ENCODE results near the gene TJAP1. TPM values are rescaled to one million over a fixed set of nuclear protein-coding genes. Genes with fewer than 3 reads are reported as not detected.

TJAP1 gene
- total RNA-seq: 7.2 and 12.4 TPM in 2 replicates

GRCh38 chr6:43477235-43478007 lies at the start of gene TJAP1:
TJAP1 (plus strand) TSS chr6:43477570; CDS start chr6:43499002, 21,432 bp downstream.

DNA sequence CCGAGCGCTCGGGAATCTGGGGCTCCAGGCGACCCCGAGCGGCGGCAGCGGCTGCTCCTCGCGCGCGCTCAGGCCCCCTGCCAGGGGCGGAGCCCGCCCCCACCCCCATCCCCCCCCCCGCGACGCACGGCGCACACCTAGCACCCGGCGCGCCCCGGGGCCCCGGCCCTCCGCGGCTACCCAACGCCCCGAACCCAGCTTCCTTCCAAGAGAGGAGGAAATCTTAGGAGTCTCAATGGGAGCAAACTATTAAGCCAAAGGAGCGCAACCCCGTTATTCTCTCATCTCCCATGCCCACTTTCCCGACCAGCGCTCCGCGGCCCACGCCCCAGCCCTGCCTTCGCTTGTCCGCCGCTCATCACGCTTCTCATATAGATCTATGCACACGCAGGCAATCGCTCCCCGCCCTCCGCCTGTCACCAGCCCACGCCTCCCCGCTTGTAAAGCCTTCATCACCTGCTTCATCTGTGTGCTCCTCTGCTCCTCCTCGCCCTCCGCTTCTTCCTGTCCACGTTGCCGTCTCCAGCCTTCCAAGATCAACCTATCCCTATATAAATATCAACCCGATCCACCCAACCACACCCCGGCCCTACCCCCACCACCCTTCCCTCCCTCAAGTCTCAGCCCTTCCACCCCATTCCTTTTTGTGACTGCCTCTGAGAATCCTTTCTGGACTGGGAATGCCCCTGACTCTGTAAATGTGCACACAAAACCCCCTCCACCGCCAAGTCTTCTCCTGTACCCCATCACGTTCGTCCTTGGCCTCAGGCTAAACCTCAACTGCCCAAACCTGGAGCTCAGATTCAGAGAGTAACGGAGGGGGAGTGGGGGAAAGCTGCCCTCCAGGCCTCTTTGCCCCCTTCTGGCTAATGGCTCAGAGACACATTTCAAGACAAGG lies 21.6 kb upstream of the TJAP1 start, which contains the start of gene DLK2:
Gene DLK2, minus strand, starts transcription at position 18 of the 898 bp plus-strand sequence. CDS start 723 bp downstream, outside the sequence.

DNA sequence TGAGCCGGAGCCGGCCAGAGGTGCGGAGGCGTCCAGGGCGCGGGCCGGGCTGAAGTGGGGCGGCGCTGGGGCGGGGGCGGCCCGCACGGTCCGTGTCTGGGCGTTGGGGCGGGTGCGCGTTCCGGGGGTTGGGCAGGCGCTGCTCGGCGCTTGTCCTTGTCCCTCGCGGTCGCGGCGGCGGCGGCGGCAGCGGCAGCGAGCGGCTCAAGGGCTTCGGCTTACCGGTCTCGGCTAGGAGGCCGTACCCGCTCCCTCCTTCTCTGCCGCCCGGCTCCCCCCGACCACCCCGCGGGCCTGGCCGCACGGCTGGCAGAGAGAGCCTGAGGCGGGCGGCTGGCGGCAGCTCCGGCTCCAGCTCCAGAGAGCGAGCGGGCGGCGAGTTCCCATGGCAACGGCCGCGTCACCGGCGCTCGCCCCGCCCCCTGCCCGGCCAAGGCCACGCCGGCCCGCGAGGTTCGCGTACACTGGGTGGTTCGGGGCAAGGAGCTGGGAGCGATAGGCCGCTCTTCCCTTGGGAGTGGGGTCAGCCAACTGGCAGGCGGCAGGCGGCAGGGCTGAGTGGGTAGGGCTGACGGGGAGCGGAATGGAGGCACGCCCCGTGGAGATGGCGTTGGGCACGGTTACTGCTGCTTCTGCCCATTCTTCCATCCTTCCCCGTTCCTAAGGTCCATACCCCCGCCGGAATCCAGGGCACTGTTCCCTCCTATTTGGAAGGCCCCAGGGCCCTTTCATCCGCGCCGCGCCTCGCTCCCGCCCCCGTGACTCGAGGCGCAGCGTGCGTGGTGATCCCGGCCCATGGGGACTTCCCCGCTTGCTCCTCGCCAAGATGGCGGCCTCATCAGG lies 32.8 kb downstream of the TJAP1 start, which contains the start of gene LRRC73:
Gene LRRC73, minus strand, starts transcription at position 363 of the 843 bp plus-strand sequence. CDS start 561 bp downstream, outside the sequence.

DNA sequence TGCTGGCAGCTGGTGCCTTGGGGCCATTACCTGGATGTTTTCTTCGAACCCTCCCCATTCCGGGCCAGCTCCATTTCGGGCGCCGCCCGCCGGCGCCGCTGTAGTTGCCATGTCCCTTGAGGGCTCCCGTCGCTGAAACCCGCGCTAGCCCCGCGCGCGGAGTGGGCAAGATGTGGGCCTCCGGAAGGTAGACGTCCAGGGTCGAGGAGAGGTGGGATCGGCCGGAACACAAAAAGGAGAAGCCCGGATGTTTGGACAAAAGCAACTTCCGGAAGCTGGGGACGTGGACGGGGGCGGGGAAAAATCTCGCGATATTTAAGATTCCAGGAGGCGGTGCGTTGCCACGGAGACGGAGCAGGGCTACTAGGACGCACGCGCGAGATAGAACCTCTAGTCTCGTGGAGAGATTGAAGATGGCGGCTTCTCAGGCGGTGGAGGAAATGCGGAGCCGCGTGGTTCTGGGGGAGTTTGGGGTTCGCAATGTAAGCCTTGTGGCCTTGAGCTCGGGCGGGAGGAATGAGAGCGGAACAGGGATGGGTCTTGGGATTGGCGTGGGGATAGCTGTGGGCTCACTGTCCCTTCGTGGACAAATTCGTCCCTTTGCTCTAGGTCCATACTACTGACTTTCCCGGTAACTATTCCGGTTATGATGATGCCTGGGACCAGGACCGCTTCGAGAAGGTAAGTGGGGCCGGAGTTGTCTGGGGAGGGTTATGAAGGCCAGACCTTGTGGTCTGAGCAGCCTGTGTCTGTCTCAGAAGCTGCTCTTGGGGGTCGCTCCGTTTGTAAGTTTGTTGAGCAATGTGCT lies 39.5 kb downstream of the TJAP1 start, which contains the start of the genes POLR1C and YIPF3:
Gene POLR1C, plus strand, starts transcription at position 393 of the 808 bp plus-strand sequence. Its CDS starts 21 bp downstream, at position 414.
Gene YIPF3, minus strand, starts transcription at position 230 of the 808 bp plus-strand sequence. Its CDS starts 119 bp downstream, at position 111.

Other genes with a start within 250 kb of the TJAP1 start
- gene DNPH1, start 248.1 kb upstream of the TJAP1 start, total RNA-seq: 36.7 and 45.8 TPM in 2 replicates
- not detected in 2 replicates for gene TTBK1, start 234.1 kb upstream of the TJAP1 start, total RNA-seq
- not detected in 2 replicates for gene SLC22A7, start 179.3 kb upstream of the TJAP1 start, total RNA-seq
- not detected in 2 replicates for gene CRIP3, start 168.7 kb upstream of the TJAP1 start, total RNA-seq
- gene ZNF318, start 107.9 kb upstream of the TJAP1 start, total RNA-seq: 4.1 and 7.0 TPM in 2 replicates
- gene ABCC10, start 50.0 kb upstream of the TJAP1 start, total RNA-seq: 12.0 and 22.3 TPM in 2 replicates
- 2.8 and 4.8 TPM in 2 replicates for gene DLK2, start 22.0 kb upstream of the TJAP1 start, total RNA-seq
- gene LRRC73, start 32.8 kb downstream of the TJAP1 start, total RNA-seq: 0.14 and 0.34 TPM in 2 replicates
- gene YIPF3, start 39.4 kb downstream of the TJAP1 start, total RNA-seq: 62.2 and 68.1 TPM in 2 replicates
- gene POLR1C, start 39.5 kb downstream of the TJAP1 start, total RNA-seq: 35.3 and 42.4 TPM in 2 replicates
- 52.8 and 64.6 TPM in 2 replicates for gene XPO5, start 98.5 kb downstream of the TJAP1 start, total RNA-seq
- gene POLH, start 98.6 kb downstream of the TJAP1 start, total RNA-seq: 29.7 and 32.3 TPM in 2 replicates
- 135 and 216 TPM in 2 replicates for gene GTPBP2, start 151.7 kb downstream of the TJAP1 start, total RNA-seq
- 20.8 and 23.3 TPM in 2 replicates for gene MAD2L1BP, start 158.3 kb downstream of the TJAP1 start, total RNA-seq
- gene RSPH9, start 167.5 kb downstream of the TJAP1 start, total RNA-seq: under 0.01 and 0.07 TPM in 2 replicates
- 41.3 and 71.1 TPM in 2 replicates for gene MRPS18A, start 210.2 kb downstream of the TJAP1 start, total RNA-seq